K562 (cell line): Measurements from ENCODE around the gene COMMD9. TPM values are rescaled to one million over a fixed set of nuclear protein-coding genes. Genes with fewer than 3 reads are reported as not detected.

ENCODE experiments used
- ATAC-seq: fragments of 200-7000 bp; cut with Tn5 transposase; 3 replicates; pipeline ENCODE4 v1.9.1; 2020; ENCODE audit warnings: moderate library complexity
- BruUV-seq: library from RNA; stranded (reverse); fragments of 400-500 nt; replicated peaks from 2 replicates; lab custom pipeline; 2021; lab: Mats Ljungman, UMichigan
- CTCF ChIA-PET: fragments of 300-600 bp; formaldehyde crosslinking; extraction: SDS; loops from one replicate; lab custom pipeline; 2021; ENCODE audit warnings: low intra/inter-chr PET ratio; lab: Yijun Ruan, JAX
- POLR2A ChIA-PET: fragments of 300-600, 350-650 bp; sonication (Branson Sonifier 250); formaldehyde crosslinking; extraction: SDS; loops from one replicate; lab custom pipeline; 2021; ENCODE audit warnings: antibody characterized with exemption, inconsistent platforms; lab: Yijun Ruan, JAX
- DNase-seq, 4 experiments: peaks; one replicate each; pipeline versions ENCODE4 v3.0.0 to v3.0.0-alpha.2; 2011 to 2018; ENCODE audit warnings: low spot score in 3 of 4, mixed read lengths in 3 of 4; ENCODE audit errors: extremely low read depth in 1 of 4
- FAIRE-seq: peaks from 2 replicates; lab custom pipeline; 2011; peaks lifted over from hg19 to GRCh38; lab: Jason Lieb, UNC
- H2AFZ ChIP-seq: 2 replicates; pipeline ENCODE4 v1.6.0; 2011; ENCODE audit warnings: low read depth, low read length, control low read depth, inconsistent platforms
- H3K27ac ChIP-seq: fragments of 200-600 bp; 3 replicates; pipeline ENCODE4 v1.8.0; 2011; ENCODE audit warnings: low read depth, mild to moderate bottlenecking, control low read depth, inconsistent platforms, low read length, moderate library complexity, mixed read lengths; ENCODE audit errors: extremely low read depth
- H3K27me3 ChIP-seq, 2 experiments: fragments of 300-600 bp in 1 of 2; 2 replicates in 1 of 2; 3 replicates in 1 of 2; pipeline versions ENCODE4 v1.6.0 to v1.8.0; 2011; ENCODE audit warnings: inconsistent platforms in 2 of 2, low read length in 2 of 2, mild to moderate bottlenecking in 1 of 2, mixed read lengths in 1 of 2, moderate library complexity in 1 of 2; ENCODE audit not compliant: control insufficient read depth in 2 of 2, insufficient read depth in 2 of 2
- H3K36me3 ChIP-seq: fragments of 300-600 bp; 3 replicates; pipeline ENCODE4 v1.8.0; 2011; ENCODE audit warnings: mild to moderate bottlenecking, low read length, inconsistent platforms; ENCODE audit not compliant: control insufficient read depth, insufficient read depth
- H3K4me1 ChIP-seq, 2 experiments: fragments of 200-600 bp in 1 of 2; replicated peaks in 1 of 2; 2 replicates in 1 of 2; 3 replicates in 1 of 2; pipeline versions ENCODE4 v1.5.1 to v1.8.0; 2011; ENCODE audit warnings: inconsistent platforms in 2 of 2, low read length in 2 of 2, mild to moderate bottlenecking in 1 of 2, mixed read lengths in 1 of 2, moderate library complexity in 1 of 2; ENCODE audit not compliant: control insufficient read depth in 2 of 2, insufficient read depth in 2 of 2
- H3K4me2 ChIP-seq: 2 replicates; pipeline ENCODE4 v1.6.1; 2011; ENCODE audit warnings: low read length, control low read depth, inconsistent platforms, mixed read lengths; ENCODE audit not compliant: insufficient read depth
- H3K4me3 ChIP-seq: fragments of 200-600 bp; sonication (generic), shearing (Covaris generic); 2 replicates; pipeline ENCODE4 v1.5.1; 2016; ENCODE audit warnings: control low read depth, inconsistent platforms
- H3K79me2 ChIP-seq: fragments of 200-600 bp; 3 replicates; pipeline ENCODE4 v1.8.0; 2011; ENCODE audit warnings: low read length, inconsistent platforms; ENCODE audit not compliant: control insufficient read depth, insufficient read depth
- H3K9ac ChIP-seq, 2 experiments: 2 replicates each; pipeline versions ENCODE4 v1.6.0 to v1.6.1; 2011; ENCODE audit warnings: low read depth in 2 of 2, low read length in 2 of 2, control low read depth in 1 of 2, inconsistent platforms in 1 of 2, mild to moderate bottlenecking in 1 of 2, mixed read lengths in 1 of 2; ENCODE audit not compliant: insufficient read depth in 1 of 2
- H3K9me1 ChIP-seq: one replicate; pipeline ENCODE4 v1.6.0; 2011; ENCODE audit warnings: inconsistent platforms, mild to moderate bottlenecking, low read length, moderate library complexity; ENCODE audit not compliant: control insufficient read depth, insufficient read depth
- H3K9me3 ChIP-seq: replicated peaks from 2 replicates; pipeline ENCODE4 v1.5.1; 2011; ENCODE audit warnings: low read depth, low read length, inconsistent platforms; ENCODE audit not compliant: control insufficient read depth, insufficient read depth
- H4K20me1 ChIP-seq: replicated peaks from 2 replicates; pipeline ENCODE4 v1.6.1; 2011; ENCODE audit warnings: low read length, inconsistent platforms, mixed read lengths; ENCODE audit not compliant: control insufficient read depth, insufficient read depth
- CTBP1 ChIP-seq: fragments of 450-650 bp; IDR thresholded peaks from 2 replicates; pipeline ENCODE4 v1.6.1; 2016; ENCODE audit warnings: borderline replicate concordance
- ETS2 ChIP-seq: IDR thresholded peaks from 2 replicates; pipeline ENCODE4 v1.6.1; 2016; ENCODE audit warnings: borderline replicate concordance, missing genetic modification characterization, mild to moderate bottlenecking, moderate library complexity, missing compliant biosample characterization; ENCODE audit not compliant: poor library complexity, severe bottlenecking
- SMAD1 ChIP-seq: fragments of 150-350 bp; IDR thresholded peaks from 2 replicates; pipeline ENCODE4 v1.6.1; 2014; ENCODE audit warnings: low read length, low read depth; ENCODE audit not compliant: partially characterized antibody
- TAF15 ChIP-seq: fragments of 200-400 bp; formaldehyde crosslinking; IDR thresholded peaks from 2 replicates; pipeline ENCODE4 v1.6.1; 2017; ENCODE audit warnings: mild to moderate bottlenecking, low read depth, low read length, moderate library complexity
- TARDBP ChIP-seq: fragments of 450-650 bp; IDR thresholded peaks from 2 replicates; pipeline ENCODE4 v1.6.1; 2016
- TCFL5 ChIP-seq: fragments of 250-450 bp; sonication (Bioruptor Pico); conservative IDR thresholded peaks from 2 replicates; pipeline ENCODE4 v1.6.1; 2021; ENCODE audit warnings: mild to moderate bottlenecking, moderate library complexity, matching md5 sums
- VEZF1 ChIP-seq: fragments of 200-800 bp; sonication (Bioruptor generic); IDR thresholded peaks from 2 replicates; pipeline ENCODE4 v1.6.1; 2017; ENCODE audit warnings: missing genetic modification characterization, missing compliant biosample characterization
- YY1 ChIP-seq, 3 experiments: IDR thresholded peaks; 2 replicates each; pipeline ENCODE4 v1.6.1; 2011; ENCODE audit warnings: low read length in 2 of 3, mild to moderate bottlenecking in 2 of 3, moderate library complexity in 2 of 3, borderline replicate concordance in 1 of 3, control low read depth in 1 of 3, low read depth in 1 of 3; ENCODE audit not compliant: insufficient read depth in 3 of 3, insufficient replicate concordance in 2 of 3, control insufficient read depth in 1 of 3, insufficient read length in 1 of 3; ENCODE audit errors: extremely low read depth in 1 of 3
- ZBTB7A ChIP-seq: IDR thresholded peaks from 2 replicates; pipeline ENCODE4 v1.6.1; 2011; ENCODE audit warnings: low read depth, mild to moderate bottlenecking, low read length, moderate library complexity, borderline replicate concordance; ENCODE audit not compliant: control insufficient read depth
- ZBTB9 ChIP-seq: fragments of 450-650 bp; formaldehyde crosslinking; IDR thresholded peaks from 2 replicates; pipeline ENCODE4 v1.4.0; 2020; ENCODE audit warnings: mild to moderate bottlenecking, moderate library complexity
- ZNF165 ChIP-seq: fragments of 250-450 bp; sonication (Bioruptor Pico); IDR thresholded peaks from 2 replicates; pipeline ENCODE4 v1.4.0; 2020; ENCODE audit warnings: borderline replicate concordance
- ZNF592 ChIP-seq: fragments of 450-650 bp; IDR thresholded peaks from 2 replicates; pipeline ENCODE4 v1.6.1; 2017; ENCODE audit warnings: antibody characterized with exemption, mild to moderate bottlenecking
- WGBS: fragments of 100-300 bp; shearing (Covaris generic); methylation state at CpG from one replicate; pipeline ENCODE4 v1.1.6; 2016; ENCODE audit warnings: low coverage, mixed read lengths; ENCODE audit not compliant: insufficient coverage; ENCODE audit errors: missing lambda C conversion rate; 5-methylcytosine and 5-hydroxymethylcytosine counted together
- in situ Hi-C: fragments of 300-500 bp; cut with MboI; formaldehyde crosslinking; loops from 4 replicates; pipeline ENCODE4 v1.15.0; 2018; ENCODE audit warnings: inconsistent platforms, mixed read lengths
- intact Hi-C: fragments of 100-400 bp; cut with micrococcal nuclease; formaldehyde crosslinking; loops from 2 replicates; pipeline ENCODE4 v1.14.2; 2022
- polyA plus RNA-seq, 8 experiments: library from polyadenylated mRNA; depleted of rRNA in 4 of 8; stranded (reverse) in 5 of 8; unstranded in 3 of 8; fragments of >200 nt; fragmentation: Nextera tagmentation in 2 of 8; fragmentation: Illumina TruSeq in 1 of 8; extraction: Ambion mirVana in 2 of 8; extraction: Trizol in 1 of 8; gene quantifications; 2 replicates each; pipeline versions ENCODE4 v1.2.1 to v1.2.3, GENCODE V29; 2011 to 2014; ENCODE audit warnings: inconsistent platforms in 1 of 8, missing spikeins in 1 of 8
- total RNA-seq, 7 experiments: library from RNA; depleted of rRNA in 6 of 7; stranded (reverse); fragments of >200 nt in 6 of 7; fragmentation: Illumina TruSeq in 2 of 7; extraction: Trizol in 2 of 7; gene quantifications; 2 replicates each; pipeline versions ENCODE4 v1.2.1 to v1.2.3, GENCODE V29; 2011 to 2021; ENCODE audit warnings: low replicate concordance in 1 of 7

The COMMD9 gene
- total and polyA plus RNA-seq, 9 of the 15 experiments (the other 6 are each of a cell fraction or from before 2014, with no cell fraction given) = 27.3 to 121 (median 48.0) TPM

- TF ChIP-seq ZNF592 = no peak
- TF ChIP-seq CTBP1 = no peak
- no peak for TF ChIP-seq YY1 (IDR thresholded peaks at IDR 0.05; ENCODE audit: borderline replicate concordance in 1 of 3, control insufficient read depth in 1 of 3, extremely low read depth in 1 of 3, insufficient read depth in 3 of 3, insufficient read length in 1 of 3, insufficient replicate concordance in 2 of 3, low read depth in 1 of 3, low read length in 2 of 3)
- TF ChIP-seq TCFL5 (CRISPR knock-in tag) = no peak
Observed at GRCh38 chr11:36249246-36249645, 40.0 kb downstream of the COMMD9 start (continued).

GRCh38 chr11:36248436-36248835, 40.8 kb downstream of the COMMD9 start:
- H3K9me1 ChIP-seq = no peaks in the 10 kb centered on the region
- H3K4me3 ChIP-seq = no peak overlapping the region
- no peaks in the 10 kb centered on the region for H3K36me3 ChIP-seq
- H3K27ac ChIP-seq = no peak overlapping the region
- no peaks in the 10 kb centered on the region for H3K4me1 ChIP-seq
- H3K27me3 ChIP-seq = 0 out of 5 replicates have a peak, but pooled peaks cover 0 to 2% of the 10 kb centered on the region in 2 experiments
- in situ Hi-C loops = no loop called here
- no peak overlapping the region for H2AFZ ChIP-seq
- H4K20me1 ChIP-seq = no peaks in the 10 kb centered on the region; the same call in 1 of the 2 replicates
- no TSS peak for BruUV-seq
- ChIA-PET POLR2A (interaction anchor here (0.6 to 1.1 kb wide), 2 partner anchors 9 to 96 kb away, joined by 3 to 4 read pairs; no protein-coding TSS in a partner anchor), CTCF (no interaction called here)
- DNase-seq (no peak), FAIRE-seq (no peak), ATAC-seq (no peak)
- WGBS = 1% methylated on average over 3 of the region's 4 CpGs
- intact Hi-C loops = no loop called here
- H3K4me2 ChIP-seq = no peak overlapping the region
- H3K9me3 ChIP-seq = no peaks in the 10 kb centered on the region
- no peak overlapping the region for H3K9ac ChIP-seq
- H3K79me2 ChIP-seq = no peaks in the 10 kb centered on the region
- no peak for TF ChIP-seq VEZF1 (CRISPR knock-in tag)
- no peak for TF ChIP-seq SMAD1
- no peak for TF ChIP-seq ZBTB7A
- TF ChIP-seq ZNF165 (CRISPR knock-in tag) = no peak
- TF ChIP-seq TARDBP = no peak
- no peak for TF ChIP-seq ETS2 (tag)
- no peak for TF ChIP-seq ZBTB9 (CRISPR knock-in tag)
- TF ChIP-seq TAF15 = no peak
